Inflammatory macrophage (primary cell): ENCODE measurements around the gene CCDC33.

ENCODE experiments used
- DNase-seq, 2 donors: peaks; one replicate each; pipeline ENCODE4 v3.0.0-alpha.2; 2020 to 2022

CCDC33 gene

DNA sequence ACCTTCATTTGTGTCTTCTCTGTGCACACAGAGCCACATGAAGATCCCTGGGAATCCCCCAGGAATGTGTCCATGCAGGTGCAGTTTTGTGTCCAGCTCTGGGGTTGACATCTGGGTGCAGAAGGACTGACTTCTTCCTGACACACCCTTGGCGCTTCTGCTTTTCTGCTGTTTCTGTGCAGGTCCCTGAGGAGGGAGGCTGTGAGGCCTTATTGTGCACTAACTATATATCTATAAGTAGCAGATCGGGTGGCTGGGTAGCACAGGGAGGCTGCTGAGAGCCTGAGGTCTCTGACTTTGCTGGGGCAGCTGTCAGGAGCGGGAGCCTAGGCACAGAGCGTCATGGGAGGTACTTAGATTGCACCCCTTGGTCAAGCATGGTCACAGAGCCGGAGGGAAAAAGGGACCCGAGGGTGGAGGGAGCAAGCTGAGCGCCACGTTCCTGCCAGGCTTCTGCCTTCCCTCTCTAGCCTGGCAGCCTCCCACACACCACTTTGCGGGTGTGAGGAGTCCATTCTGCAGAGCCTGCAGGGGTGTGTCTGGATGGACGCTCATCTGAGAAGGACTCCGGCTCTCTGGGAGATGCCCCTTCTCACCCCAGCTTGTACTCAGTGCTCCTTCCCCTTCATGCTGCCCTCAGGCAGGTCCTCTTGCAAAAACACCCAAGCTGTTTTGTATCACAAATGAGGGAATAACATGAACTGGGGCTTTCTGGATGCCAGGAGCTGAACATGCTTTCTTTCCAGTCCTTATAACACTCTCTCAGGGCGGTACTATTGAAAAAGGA lies 23.9 kb downstream of the CCDC33 start:
- no peak for DNase-seq

DNA sequence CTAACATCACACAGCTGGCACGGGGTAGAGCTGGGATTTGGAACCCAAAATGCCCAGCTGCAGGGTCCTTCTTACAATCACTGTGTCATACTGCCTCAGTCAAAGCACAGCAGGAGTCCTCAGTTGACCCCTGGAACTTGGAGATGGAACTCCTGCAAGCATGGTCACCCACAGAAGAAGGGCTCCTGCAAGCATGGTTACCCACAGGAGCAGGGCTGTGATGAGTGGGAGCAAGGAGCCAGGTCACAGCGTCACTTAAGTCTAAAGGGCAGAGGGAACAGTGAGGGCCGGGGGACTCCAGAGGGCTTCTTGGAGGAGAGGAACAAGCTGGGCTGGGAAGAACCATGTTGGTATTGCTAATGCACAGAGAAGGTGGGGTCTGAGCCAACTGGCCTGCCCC lies 24.9 kb downstream of the CCDC33 start:
- DNase-seq = no peak

DNA sequence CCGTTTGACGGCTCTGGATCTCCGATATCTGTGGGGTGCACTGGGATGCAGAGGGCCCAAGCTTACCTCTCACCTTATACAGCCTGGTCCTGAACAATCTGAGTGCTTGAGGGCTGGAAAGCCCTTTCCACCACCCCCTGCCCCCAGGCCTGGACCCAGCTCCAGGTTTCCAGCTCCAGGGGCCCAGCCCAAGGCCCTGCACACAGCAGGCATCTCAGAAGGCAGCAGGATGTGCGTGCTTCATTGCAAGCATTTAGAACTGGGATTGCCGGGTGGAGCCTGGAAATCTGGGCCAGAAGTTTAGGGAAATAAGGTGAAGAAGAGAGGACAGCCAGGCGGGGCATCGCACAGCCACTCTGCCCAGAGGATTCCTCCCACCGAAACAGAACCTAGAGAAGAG lies 25.6 kb downstream of the CCDC33 start:
- no peak for DNase-seq

DNA sequence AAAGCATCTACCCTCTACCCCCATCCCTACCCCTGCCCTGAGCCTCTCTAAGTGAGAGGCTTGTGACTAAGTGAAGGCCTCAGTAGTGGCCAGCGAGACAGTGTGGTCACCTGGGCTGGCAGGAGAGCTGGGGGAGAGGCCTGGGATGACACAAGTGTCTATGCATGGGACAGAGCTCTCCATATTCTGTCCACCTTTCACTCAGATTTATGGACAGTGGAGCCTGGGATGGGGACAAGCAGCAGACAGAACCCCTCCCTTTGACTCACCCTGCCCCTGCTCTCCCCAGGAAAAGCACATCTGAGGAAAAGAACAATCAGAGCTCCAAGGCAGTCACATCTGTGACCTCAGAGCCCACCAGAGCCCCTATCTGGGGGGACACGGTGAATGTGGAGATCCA lies 26.0 kb downstream of the CCDC33 start:
- DNase-seq = no peak

DNA sequence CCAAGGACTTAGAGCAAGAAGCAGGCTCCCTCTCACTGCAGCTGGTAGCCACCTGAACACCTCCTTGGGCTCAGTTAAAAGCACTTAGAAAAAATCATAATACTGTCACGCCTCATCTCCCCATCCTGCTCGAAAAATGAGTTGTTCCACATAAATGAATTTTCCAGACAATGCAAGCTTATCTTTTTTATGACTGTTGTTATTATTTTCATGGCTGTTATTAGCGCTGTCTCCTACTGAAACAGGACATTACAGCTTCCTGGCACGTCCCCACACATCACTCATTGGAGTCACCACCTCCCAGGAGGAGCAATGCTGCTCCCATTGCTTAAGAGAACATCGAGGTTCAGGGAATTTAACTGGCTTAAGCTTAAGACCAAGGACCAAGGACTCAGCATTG lies 26.5 kb downstream of the CCDC33 start:
- no peak for DNase-seq

DNA sequence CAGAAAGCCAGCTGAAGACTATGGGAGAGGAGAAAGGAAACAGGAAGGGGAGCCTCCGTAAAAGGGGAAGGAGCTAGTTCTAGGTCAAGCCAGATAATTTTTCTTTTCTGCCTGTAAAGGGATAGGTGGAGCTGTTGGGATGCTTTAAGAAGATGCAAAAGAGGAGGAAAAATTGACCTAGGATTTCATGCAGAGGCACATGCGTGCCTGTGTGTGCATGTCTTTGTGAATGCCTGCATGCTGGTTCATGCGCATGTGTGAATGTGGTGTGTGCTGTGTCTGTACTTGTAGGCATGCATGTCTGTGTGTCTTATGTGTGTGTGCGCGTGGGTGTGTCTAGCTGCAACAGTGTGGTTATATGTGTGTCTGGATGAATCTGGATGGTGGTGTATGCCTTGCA lies 27.3 kb downstream of the CCDC33 start:
- DNase-seq = no peak

DNA sequence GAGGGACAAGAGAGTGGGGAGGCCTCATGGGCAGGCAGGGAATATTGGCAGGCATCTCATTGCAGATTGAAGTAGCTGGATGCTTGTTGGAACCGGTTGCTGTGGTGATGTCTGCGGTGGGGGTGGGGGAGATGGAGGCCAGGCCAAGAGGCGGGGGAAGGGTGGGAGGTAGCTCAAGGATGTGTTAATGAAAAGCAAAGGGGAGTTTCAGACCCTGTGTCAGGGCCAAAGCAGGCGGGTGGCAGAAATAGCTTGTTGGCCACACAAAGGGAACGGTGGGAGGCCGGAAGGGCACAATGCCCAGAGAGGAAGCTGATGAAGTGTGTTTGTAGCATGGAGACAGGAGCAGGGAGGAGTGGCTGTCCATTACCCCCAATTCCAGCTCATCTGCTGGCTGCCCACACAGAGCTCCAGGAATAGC lies 28.0 kb downstream of the CCDC33 start:
- DNase-seq = no peak

DNA sequence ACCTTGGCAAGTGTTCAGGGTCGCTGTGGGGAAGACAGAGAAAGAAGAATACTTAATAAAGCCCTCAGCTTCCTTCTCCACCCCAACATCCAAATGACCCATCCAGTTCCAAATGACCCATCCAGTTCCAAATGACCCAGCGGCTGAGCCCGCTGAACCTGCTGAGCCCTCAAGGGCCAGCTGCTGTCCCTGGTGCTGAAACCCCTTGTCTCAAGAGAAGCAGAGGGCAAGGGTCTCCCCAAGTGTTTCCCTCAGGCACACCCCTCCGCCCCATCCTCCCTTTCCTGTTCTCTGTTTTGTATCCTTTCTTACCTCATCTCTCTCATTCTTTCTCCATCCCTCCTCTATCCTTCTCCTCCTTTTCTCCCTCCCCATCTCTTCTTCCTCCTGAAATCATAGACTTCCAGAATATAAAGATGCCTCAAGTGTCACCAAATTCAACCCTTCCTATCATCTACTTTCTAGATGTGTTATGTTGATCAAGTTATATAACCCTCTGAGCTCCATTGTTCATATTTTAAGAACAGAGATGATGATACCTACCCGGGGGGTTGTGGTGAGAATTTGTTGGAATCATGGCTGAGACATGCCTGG lies 29.0 kb downstream of the CCDC33 start:
- peak in 1 of 2 donors; percentile 17 for DNase-seq

DNA sequence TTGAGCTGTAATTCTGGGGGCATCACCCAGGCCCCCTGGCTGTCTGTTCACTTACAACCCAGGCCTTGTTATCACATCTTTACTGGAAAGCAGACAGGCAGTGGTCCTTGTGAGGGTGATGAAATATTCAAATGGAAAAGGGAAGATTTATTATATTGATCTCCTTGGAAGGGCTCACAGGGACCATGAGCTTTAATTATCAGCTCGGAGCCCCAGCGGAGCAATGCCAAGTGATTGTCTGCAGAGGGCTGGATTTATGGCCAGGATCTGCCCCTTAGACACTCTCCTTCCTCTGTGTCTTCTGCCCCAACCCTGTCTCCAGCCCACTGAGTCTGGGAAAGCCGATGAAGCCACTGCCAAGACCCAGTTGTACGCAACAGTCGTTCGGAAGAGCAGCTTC lies 31.9 kb downstream of the CCDC33 start:
- no peak for DNase-seq

DNA sequence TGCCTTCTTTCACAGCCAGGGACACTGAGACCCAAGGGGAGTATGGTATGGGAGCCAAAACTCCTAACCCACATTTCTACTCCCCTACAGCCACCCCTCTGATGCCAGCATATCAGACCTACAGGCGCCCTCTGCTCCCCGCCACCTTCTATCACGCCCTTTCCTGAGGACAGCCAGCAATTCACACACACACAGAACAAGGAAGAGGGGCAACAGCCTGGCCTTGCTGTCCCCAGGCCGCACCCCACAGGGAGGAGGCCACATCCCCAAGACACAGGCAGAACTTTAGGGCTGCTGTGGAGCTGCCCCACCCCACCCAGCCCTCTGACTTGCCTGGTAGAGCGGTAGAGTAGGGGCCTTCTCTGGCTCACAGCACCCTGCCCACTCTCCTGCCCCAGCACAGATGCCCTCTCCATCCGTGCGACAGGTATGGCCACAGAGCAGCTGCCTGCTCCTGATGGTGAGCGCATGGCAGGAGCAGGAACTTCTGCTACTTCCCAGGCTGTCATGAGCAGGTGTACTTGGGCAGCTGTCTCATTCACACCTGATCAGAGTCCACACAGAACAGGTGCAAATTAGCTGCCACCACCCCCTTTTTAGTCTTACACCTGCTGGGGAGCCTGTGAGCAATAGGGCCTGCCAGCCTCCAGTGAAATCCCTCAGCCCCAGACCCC lies 33.4 kb downstream of the CCDC33 start:
- no peak for DNase-seq

DNA sequence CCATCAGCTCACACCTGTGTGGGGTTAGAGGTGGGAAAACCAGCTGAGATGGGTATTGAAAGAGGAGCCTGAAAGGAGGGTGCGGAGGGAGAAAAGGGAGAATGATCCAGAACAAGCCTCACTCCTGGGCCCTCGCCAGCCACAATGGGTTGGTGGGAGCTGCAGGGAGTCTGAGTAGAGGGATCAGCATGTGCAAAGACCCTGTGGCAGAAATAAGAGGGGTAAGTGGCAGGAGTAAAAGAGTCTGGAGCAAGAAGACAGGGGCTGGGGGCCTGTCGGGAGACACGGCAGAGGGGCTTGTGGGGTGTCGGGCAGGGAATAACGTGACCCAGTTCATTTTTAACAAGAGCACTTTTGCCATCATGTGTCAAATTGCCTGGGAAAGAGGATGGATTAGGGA lies 34.0 kb downstream of the CCDC33 start:
- no peak for DNase-seq

DNA sequence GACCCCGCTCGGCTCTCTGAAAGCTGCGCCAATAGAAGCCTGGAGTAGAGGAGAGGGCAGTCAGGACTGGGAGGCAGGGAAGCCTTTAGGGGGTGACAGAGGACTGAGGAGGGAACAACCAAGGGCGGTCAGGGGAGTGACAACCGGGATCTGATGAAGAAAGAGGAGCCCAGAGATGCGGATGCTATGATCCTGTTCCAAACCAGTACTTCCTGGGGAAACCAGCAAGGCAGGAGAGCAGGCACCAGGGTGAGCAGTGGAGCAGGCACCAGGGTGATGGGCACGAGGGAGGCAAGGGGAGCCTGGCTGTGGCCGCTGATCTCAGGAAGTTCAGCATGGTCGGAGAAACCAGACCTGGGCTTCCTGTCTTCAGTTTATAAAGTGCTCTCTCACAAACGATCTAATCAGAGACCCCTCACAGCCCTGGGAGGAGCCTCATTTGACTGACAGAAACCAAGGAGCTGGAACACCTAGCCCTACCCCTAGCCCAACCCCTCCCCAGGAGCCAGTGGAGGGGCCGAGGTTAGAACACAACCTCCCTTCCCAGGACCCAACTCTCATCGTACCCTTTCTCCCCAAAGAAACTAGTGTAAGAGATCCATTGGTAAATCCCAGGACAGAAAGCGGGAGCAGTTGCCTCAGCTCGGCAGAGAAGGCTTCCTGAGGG lies 34.9 kb downstream of the CCDC33 start:
- DNase-seq = no peak

DNA sequence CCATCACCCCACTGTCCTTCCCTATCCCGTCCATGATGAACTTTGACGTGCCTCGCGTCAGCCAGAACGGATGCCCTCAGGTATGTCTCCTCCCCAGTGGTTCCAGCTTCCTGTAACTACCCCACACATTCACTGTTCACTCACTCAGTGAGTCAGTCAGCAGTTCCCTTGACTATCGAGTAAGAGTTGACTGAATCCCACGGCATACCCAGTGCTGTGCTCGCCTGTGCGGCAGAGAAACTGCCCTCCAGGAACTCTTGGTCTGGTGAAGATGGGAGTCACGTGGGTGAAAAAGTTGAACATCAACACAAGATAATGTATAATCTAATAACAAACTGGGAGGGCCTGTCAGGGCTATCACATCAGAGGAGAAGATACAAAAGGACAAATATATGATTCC lies 36.7 kb downstream of the CCDC33 start:
- DNase-seq = no peak

DNA sequence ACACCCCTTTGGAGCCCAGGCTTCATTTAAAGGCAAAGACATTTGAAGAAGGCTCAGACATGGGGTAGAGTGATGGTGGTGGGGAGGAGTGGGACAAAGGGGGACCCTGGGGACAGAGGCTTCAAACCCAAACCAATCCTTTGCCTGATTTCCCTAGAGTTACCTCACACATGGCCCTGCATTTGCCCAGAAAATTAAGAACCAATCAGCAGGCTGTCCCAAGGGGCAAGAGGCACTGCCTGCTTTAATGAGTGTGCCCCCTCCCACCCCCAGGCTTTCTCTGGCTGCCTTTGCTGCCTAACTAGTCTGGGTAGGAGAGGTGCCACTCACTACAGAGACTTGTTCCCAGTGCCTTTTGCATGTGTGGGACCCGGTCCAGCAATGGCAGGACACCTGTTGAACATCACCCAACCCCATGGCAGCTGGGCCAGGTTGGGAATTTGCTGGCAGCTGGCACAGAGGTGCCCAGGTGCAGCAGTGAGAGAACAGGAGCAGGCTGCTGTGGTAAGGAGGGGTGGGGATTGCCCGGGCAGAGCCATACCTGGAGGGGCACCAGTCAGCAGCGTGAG lies 38.4 kb downstream of the CCDC33 start:
- DNase-seq = no peak

DNA sequence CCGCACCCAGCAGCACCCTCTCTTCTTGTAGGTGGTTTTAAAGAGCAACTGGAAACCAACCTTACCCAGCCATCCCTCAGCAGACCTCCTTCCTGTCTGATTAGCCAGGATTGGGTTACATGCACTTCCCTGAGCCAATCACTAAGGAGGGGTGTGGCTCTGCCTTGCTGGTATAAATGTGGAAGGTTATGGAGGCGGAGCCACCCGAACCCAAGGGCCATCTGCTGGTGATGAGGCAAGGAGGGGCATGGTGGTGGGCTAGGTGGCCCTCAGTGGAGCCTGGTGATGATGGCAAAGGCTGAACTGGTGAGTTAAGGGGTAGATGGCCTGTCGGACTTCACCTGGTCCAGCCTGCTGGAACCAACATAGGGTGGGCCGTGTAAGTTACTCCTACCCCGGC lies 39.8 kb downstream of the CCDC33 start:
- no peak for DNase-seq

DNA sequence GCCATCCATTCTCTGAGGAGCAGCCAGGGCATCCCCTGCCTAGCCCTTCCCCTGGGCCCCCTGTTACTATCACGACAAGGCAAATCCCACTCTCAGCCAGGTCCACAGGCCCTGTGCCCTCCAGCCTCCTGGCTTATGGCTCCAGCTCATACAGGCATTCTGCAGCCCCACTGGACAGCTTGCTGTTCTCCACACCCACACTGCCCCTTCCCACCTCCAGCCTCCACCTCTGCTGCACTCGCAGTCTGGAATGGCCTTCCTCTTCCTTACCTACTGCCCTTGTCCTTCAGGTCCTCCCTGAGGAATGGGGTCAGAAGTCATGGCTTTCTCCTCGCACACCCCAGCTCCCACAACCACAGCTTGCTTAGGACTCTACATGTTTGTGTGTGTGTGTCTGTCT lies 40.4 kb downstream of the CCDC33 start:
- DNase-seq = no peak

DNA sequence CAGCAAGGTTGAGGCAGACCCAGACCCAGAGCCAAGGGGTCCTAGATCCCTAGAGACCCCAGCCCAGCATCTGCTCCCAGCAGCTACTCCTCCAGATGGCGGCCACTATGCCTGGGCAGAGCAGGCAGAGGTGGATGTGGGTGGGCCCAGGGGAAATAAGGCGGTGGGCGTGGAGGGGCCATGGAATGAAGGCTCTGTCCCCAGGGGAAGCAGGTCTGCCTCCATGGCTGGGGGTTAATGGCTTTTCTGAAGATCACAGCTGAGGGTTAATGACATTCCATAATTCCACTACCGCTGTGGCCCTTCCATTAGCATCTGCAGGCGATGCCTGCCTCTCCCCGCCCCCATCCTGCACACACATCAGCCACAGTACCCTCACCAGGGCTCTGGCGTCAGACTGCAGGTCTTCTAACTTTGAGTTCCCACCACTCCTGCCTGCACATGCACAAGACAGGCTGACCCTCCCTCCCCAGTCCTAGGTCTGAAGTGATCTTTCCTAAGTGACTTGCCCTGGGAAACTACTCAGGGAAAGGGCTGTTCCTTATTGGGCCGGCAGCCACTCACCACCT lies 41.2 kb downstream of the CCDC33 start:
- no peak for DNase-seq

DNA sequence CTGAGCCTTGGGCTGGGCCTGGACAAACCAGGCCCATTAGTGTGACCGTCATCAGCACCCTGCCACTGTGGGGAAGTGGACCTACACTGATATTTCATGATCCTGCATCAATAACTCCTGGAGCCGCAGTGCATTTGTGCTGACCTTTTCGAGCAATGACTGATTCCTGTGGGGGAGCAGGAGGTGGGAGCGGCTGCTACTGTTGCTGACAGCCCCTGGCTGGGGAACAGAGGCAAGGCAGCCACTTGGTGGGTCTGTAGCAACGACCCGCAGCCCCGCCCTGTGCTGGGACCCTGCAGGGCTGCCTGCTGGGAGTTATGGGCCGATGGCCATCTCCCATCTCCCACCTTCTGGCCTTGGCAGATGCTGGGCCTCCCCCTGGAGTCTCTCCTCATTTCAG lies 42.1 kb downstream of the CCDC33 start:
- no peak for DNase-seq

DNA sequence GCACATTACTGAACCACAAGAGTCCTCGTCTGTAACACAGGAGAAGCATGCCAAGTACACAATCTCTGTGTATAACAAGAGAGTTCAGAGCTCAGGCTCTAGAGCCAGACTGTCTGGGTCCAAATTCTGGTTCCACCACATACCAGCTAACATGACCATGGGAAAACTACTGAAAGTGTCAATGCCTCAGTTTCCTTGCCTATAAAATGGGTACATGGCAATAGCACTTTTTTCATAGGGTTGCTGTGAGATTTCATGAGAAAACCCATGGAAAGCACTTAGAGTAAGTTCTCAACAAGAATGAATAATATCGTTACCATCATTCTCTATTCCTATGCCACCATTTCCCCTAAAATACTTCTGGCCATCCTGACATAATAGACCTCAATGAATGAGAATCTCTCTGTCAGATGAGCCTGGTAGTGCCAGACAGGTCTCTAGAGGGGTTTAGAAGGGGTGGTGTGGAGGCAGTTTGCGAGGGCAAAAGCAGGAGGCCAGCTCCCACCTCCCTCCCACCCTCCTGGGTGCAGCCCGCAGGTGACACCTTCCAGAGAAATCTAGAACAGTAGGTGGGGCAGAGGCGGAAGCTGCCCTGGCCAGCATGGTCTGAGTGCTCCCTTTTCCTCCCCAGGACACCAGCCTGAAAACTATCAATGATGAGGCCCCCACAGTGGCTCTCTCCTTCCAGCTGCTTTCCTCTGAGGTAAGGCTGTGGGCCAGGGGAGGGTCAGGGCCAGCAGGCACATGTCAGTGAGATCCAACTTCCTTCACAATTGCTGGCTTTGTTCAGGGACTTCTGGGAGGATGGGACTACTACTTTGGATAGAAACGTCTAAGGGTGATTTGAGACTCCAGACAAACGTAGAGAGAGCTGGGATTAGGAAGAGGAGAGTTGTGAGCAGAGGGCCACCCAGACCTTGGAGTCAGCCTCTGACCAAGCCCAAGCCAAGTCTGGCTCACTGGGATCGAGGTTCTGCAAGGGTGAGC lies 45.3 kb downstream of the CCDC33 start:
- DNase-seq = no peak

DNA sequence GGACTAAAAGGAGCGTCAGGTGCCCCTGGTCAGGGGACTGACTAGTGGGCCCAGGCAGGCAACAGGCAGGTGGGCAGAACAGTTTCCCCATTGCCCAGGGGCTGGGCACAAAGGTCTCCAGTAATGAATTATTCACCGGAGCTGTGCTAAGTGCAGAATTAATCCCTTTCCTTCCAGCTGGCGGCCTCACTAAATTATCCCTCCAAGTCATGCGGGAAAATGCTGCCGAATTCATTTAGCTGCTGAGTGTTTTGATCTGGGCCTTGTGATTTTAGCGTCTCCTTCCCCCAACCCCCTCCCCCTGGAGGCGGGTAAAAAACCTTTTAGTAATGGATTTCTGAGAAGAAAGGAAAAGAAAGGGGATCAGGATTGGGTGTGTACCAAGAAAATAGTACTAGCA lies 47.2 kb downstream of the CCDC33 start:
- no peak for DNase-seq

DNA sequence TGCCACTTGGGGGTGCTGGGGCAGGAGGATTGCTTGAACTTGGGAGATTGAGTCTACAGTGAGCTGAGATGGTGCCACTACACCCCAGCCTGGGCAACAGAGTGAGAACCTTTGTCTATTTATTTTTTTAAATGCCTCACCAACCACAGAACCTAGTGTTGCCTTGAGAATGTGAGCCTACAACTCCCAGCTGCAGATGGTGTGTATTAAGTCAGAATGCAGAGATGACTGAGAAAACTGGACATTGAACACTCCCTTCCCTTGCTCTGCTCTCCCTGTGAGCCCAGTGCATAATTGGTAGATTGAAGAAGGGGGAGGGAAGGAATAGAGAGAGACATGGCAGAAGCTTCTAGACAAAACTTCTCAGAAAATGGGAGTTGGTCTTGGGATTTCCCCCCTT lies 53.5 kb downstream of the CCDC33 start:
- no peak for DNase-seq

DNA sequence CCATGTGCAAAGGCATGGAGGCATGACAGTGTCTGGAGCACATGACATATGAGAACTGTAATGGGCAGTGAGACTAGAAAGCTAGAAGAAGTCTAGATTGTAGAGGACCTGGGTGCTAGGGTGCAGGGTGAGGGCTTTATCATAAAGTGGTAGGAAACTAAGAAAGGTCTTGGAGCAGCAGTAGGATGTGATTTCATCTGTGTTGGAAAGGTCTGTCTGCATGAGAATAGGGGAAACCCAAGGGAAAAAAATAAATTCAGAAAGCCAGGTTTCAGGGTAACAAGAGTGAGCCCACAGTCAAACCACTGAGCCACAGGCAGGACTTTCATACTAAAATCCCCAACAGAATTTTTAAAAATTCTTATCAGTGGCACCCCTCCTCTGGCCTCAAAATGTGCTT lies 54.5 kb downstream of the CCDC33 start:
- no peak for DNase-seq
